GM19193 (cell line): Measurements from ENCODE around the gene ZNF280B.

ENCODE experiments used
- POLR2A ChIP-seq: IDR thresholded peaks from 4 replicates; pipeline ENCODE4 v1.6.1; 2011; ENCODE audit not compliant: insufficient read depth, insufficient read length; ENCODE audit errors: extremely low read depth

Gene ZNF280B

DNA sequence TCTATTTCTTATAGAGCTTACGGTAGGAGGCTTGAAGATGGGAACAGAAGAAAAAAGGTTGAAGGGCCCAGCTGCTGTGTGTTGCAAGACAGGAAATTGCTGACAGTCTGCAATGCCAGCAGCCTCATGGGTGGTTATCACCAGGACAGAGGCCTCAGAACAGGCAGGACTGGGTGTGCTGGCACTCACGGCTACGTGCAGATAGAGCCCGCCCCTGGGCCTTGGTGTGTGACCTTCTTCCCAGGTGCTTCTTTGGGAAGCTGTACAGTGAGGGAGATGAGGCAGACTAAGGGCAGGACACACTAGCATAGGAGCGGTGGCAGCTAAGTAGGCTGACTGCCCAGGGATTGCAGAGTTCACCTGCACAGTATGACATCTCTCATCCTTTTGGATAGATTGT is 37.9 kb upstream of the ZNF280B start:
- TF ChIP-seq POLR2A = no peak

DNA sequence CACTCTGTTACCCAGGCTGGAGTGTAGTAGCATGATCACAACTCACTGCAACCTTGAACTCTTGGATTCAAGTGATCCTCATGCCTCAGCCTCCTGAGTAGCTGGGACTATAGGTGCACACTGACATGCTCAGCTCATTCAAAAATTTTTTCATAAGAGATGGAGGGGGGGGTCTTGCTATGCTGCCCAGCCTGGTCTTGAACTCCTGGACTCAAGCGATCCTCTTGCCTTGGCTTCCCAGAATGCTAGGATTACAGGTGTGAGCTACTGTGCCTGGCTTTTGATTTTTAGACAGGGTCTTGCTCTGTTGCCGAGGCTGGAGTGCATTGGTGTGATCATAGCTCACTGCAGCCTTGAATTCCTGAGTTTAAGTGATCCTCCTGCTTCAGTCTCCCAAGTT is 36.5 kb upstream of the ZNF280B start:
- TF ChIP-seq POLR2A = no peak

DNA sequence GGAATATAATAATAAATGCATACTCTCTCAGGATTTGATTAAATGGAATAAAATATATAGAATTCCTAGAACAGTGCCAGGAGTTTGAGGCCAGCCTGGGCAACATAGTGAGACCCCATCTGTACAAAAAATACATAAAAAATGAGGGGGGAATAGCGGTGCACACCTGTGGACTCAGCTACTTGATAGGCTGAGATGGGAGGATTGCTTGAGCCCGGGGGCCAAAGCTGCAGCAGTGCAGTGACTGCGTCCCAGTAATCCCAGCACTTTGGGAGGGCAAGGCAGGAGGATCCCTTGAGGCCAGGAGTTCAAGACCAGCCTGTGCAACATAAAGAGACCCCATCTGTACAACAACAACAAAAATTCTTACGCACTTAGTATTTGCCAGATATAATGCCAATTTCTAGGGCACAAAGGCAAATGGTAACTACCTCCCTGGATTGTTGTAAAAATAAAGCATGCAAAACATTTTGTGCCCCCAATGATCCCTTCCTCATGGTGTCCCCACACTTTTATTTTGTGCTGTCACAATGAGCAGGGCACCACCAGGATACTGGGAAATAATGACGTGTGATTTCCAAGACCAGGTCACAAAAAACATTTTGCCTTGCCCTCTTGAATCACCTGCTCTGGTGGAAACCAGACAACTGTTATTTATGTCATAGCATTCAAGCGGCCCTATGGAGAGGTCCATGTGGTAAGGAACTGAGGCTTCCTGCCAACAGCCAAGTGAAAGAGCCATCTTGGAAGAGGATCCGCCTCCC is 29.9 kb upstream of the ZNF280B start:
- TF ChIP-seq POLR2A = no peak

DNA sequence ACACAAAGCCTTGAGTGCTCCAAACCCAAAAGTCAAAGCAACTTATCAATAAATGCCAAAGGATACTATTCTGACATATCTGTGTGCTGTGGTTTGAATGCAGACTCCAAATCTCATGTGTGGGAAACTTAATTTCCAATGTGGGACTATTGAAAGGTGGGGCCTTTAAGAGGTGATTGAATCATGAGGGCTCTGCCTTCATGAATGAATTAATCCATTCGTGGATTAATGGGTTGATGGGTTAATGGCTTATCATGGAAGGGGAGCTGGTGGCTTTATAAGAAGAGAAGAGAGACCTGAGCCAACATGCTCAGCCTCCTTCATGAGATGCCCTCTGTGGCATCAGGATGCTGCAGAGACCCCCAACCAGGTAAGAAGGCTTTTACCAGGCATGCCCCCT is 28.4 kb upstream of the ZNF280B start:
- no peak for TF ChIP-seq POLR2A

DNA sequence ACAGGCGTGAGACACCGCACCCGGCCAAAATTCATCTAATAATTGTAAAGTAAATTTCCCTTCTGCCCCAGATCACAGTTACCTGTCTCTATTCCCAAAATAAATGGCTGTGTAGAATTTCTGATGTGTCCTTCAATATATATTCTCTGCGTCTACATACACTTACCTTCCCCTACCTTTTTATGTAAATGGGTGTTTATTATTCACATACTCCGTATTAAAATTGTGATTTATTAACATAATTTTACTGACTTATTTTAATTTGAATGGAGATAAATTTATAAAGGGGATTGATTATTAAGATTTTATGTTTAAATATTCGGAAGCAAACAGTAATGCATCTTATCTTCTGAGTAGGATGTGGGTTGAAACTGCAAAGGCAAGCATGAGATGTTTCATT is 28.0 kb upstream of the ZNF280B start:
- TF ChIP-seq POLR2A = no peak

DNA sequence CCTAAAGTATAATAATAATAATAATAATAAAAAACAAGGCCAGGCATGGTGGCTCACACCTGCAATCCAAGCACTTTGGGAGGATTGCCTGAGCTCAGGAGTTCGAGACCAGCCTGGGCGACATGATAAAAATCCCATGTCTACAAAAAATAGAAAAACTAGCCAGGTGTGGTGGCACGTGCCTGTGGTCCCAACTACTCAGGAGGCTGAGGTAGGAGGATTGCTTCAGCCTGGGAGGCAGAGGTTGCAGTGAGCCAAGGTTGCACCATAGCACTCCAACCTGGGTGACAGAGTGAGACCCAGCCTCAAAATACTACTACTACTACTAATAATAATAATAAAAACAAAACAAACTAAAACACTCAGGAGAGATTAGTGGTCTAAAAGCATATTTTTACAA is 27.1 kb upstream of the ZNF280B start:
- TF ChIP-seq POLR2A = no peak

DNA sequence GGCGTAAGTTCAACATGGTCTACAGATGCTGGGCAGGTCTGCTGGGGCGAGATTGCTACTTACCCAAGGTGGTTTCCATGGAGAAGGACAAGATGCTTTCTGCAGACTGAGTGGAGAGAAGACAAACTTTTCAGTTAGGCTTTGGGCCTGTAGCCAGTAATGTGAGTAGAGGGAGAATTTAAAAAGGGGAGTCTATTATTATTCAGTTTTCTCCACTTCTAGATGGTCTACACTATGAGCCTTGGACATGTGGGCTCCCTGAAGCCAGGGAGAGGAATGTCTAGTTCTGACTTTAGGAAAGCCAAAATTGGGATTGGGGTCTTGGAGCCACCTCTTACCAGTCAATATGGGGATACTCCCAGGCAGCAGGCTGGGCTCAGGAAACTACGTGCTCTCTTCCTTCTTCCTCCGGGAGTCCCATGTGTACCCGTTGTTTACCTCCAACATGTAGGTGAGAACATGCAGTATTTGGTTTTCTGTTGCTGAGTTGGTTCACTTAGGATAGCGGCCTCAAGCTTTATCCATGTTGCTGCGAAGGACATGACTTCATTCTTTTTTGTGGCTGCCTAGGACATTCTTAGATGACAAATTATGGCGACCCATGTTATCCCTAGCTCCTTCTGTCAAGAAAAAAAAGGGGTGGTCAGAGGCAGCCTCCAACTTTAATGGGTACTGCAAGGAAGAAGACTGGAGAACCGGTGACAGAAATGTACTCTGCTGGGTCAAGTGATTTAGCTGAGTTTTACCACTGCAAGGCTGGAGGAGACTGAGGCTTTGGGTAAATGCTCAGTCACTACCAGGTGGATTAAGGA is 26.3 kb upstream of the ZNF280B start:
- TF ChIP-seq POLR2A = no peak

DNA sequence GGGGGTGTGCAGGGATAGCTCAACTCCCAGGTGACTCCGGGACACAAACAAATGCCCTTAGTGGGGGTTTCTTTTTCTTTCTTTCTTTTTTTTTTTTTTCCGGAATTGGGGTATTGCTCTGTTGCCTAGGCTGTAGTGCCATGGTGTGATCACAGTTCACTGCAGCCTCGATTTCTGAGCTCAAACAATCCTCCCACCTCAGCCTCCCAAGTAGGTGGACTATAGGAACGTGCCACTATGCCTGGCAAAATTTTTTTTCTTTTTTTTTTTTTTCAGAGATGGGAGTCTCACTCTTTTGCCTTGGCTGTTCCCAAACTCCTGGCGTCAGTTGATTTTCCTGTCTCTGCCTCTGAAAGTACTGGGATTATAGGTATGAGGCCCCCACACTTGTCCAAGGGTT is 25.3 kb upstream of the ZNF280B start:
- TF ChIP-seq POLR2A = no peak

DNA sequence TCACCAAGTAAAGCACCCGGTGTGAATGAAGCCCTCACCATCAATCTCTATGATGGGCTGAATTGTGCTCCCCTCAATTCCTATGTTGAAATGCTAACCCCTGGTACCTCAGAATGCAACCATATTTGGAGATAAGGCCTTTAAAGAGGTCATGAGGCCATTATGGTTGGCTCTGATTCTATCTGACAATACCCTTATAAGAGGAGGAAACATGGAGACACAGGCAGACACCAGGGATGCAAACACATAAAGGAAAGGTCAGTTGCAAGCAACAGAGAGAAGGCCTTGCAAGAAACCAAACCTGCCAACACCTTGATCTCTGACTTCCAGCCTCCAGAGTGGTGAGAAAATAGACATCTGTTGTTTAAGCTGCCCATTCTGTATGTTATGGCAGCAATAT is 24.9 kb upstream of the ZNF280B start:
- TF ChIP-seq POLR2A = no peak

DNA sequence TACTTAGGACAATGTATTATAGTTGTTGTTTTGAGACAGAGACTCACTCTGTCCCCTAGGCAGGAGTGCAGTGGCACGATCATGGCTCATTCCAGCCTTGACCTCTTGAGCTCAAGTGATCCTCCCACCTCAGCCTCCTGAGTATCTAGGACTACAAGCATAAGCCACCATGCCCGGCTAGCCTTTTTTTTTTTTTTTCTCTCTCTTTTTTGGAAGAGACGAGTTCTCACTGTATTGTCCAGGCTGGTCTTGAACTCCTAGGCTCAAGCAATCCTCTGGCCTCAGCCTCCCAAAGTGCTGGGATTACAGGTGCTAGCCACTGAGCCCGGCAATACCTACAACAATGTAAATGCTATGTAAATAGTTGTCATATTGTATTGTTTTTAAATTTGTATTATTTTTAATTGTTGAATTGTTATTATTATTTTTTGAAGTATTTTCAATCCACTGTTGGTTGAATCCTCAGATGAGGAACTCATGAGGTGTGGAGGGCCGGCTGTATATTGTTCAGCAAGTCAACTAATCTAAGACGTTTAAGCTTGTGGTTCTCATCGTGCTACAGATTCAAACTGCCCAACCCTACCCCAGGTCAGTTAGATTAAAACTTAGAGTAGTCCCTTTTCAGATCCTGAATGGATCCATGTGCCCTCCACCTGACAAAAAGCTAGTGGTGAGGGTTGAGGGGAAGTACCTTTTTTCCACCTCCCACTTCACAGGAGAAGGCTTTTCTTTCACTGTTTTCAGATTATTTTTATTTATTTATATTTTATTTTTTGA is 23.4 kb upstream of the ZNF280B start:
- no peak for TF ChIP-seq POLR2A

DNA sequence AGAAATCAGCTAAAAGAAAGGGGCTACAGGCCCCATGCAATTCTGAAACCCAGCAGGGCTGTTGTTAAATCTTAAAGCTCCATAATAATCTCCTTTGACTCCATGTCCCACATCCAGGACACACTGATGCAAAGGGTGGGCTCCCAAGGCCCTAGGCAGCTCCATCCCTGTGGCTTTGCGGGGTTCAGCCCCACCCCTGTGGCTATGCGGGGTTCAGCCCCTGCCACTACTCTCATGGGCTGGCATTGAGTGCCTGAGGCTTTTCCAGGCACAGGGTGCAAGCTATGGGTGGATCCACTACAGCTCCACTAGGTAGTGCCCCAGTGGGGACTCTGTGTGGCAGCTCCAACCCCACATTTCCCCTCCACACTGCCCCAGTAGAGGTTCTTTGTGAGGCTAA is 20.2 kb upstream of the ZNF280B start:
- TF ChIP-seq POLR2A = no peak

DNA sequence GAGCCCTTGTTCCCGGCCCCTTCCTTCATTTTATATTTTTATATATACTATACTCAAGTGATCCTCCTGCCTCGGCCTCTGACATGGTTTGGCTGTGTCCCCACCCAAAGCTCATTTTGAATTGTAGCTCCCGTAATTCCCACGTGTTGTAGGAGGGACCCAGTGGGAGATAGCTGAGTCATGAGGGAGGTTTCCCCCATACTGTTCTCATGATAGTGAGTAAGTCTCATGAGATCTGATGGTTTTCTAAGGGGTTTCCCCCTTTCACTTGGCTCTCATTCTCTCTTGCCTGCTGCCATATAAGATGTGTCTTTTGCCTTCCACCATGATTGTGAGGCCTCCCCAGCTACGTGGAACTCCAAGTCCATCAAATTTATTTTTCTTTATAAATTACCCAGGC is 18.8 kb upstream of the ZNF280B start:
- TF ChIP-seq POLR2A = no peak

DNA sequence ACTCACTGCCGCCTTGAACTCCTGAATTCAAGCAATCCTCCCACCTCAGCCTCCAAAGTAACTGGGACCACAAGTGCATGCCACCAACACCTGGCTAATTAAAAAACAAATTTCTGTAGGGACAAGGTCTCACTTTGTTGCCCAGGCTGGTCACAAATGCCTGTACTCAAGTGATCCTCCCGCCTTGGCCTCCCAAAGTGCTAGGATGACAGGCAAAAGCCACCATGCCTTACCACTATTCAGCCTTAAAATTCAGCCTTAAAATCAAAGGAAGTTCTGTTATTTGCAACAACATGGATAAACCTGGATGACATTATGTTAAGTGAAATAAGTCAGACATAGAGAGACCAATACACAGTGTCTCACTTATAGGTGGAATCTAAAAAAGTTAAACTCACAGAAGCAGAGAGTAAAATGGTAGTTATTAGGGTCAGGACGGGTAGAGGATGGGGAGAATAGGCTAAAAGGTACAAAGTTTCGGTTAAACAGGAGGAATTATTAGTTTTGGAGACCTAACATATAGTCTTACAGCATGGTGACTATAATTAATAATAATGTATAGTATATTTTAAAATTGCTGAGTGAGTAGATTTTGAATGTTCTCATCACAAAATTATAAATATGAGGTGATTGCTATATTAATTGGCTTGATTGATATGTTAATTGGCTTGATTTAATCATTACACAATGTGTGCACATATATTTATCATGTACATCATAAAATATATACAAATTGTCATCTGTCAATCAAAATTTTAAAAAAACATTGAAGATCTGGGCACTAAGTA is 17.8 kb upstream of the ZNF280B start:
- no peak for TF ChIP-seq POLR2A

DNA sequence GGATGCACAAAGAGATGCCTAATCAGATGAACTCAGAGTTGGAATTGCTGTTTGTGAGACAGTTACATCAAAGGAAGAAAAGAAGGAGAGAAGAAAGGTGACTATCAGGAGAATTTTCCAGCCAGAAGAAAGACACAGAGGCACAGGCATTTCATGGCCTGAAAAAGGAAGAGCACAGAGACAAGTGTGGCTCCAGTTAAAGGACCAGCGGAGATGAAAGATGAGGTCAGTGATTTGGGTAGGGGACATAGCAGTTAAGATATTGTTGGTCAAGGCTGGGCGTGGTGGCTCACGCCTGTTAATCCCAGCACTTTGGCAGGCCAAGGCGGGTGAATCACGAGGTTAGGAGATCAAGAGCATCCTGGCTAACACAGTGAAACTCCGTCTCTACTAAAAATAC is 15.0 kb upstream of the ZNF280B start:
- TF ChIP-seq POLR2A = no peak

DNA sequence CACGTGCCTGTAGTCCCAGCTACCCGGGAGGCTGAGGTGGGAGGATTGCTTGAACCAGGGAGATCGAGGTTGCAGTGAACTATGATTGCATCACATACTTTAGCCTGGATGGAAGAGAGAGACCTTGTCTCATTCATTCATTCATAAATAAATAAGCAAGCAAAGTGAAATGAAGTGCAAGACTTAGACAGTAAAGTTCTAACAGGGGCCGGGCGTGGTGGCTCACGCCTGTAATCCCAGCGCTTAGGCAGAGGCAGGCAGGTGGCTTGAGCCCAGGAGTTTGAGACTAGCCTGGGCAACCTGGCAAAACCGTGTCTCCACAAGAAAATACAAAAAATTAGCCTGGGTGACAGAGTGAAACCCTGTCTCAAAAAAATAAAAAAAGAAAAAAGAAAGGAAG is 13.1 kb upstream of the ZNF280B start:
- no peak for TF ChIP-seq POLR2A
